ENCODE measurements around the gene CD300LG. TPM values are rescaled to one million over a fixed set of nuclear protein-coding genes. Genes with fewer than 3 reads are reported as not detected.
A peak's percentile ranks its signal among the peaks of the same experiment; 100 is the strongest.
"Not testable (repeated sequence)": the region's sequence is repeated elsewhere in the genome, so short reads cannot be mapped to it uniquely, and the experiment has no call there.

The CD300LG gene
- total RNA-seq, 2 donors from 2014 or later: 0.09 to 33.5 TPM

GRCh38 chr17:43861960-43862359 is 15.0 kb downstream of the CD300LG start:
- intact Hi-C loops (cut with DNase I): no loop called here
- peak overlapping the region; percentile 72 to 76 for H3K27ac ChIP-seq
- WGBS: 56% methylated on average over 9 of the region's 9 CpGs

GRCh38 chr17:43864161-43864984 is 17.4 kb downstream of the CD300LG start:
- intact Hi-C loops (cut with DNase I): no loop called here
- DNase-seq (ENCODE audit: low spot score): no peak
- no peaks in the 10 kb centered on the region for H3K4me1 ChIP-seq (replicated peaks)
- 73% methylated on average over 3 of the region's 4 CpGs for WGBS
- no peaks in the 10 kb centered on the region for H3K27me3 ChIP-seq (replicated peaks; ENCODE audit: insufficient read depth)
- no peak for TF ChIP-seq POLR2A (IDR thresholded peaks at IDR 0.05)
- no peak for TF ChIP-seq CTCF (IDR thresholded peaks at IDR 0.05)
- no peak for TF ChIP-seq POLR2AphosphoS5 (IDR thresholded peaks at IDR 0.05)
- no peaks in the 10 kb centered on the region for H3K9me3 ChIP-seq
- no peaks in the 10 kb centered on the region for H3K36me3 ChIP-seq
- no peak overlapping the region for H3K4me3 ChIP-seq
- H3K27ac ChIP-seq: no peak overlapping the region

More at GRCh38 chr17:43861960-43862359, 15.0 kb downstream of the CD300LG start:
- TF ChIP-seq POLR2A (IDR thresholded peaks at IDR 0.05) (no peak), POLR2AphosphoS5 (IDR thresholded peaks at IDR 0.05) (no peak), CTCF (IDR thresholded peaks at IDR 0.05) (no peak)
- Histone ChIP-seq H3K9me3 (no peaks in the 10 kb centered on the region), H3K4me1 (replicated peaks) (no peaks in the 10 kb centered on the region), H3K27me3 (replicated peaks; ENCODE audit: insufficient read depth) (no peaks in the 10 kb centered on the region), H3K36me3 (no peaks in the 10 kb centered on the region), H3K4me3 (no peak overlapping the region)
- DNase-seq (ENCODE audit: low spot score): no peak

GRCh38 chr17:43868226-43868994 is 21.4 kb downstream of the CD300LG start:
- no peak for DNase-seq (ENCODE audit: low spot score)
- intact Hi-C loops (cut with DNase I): no loop called here
- no peak for TF ChIP-seq POLR2AphosphoS5 (IDR thresholded peaks at IDR 0.05)
- TF ChIP-seq POLR2A (IDR thresholded peaks at IDR 0.05): no peak
- no peak for TF ChIP-seq CTCF (IDR thresholded peaks at IDR 0.05)
- Histone ChIP-seq H3K36me3 (no peaks in the 10 kb centered on the region), H3K4me3 (no peak overlapping the region), H3K27me3 (replicated peaks; ENCODE audit: insufficient read depth) (no peaks in the 10 kb centered on the region), H3K9me3 (no peaks in the 10 kb centered on the region), H3K4me1 (replicated peaks) (no peaks in the 10 kb centered on the region), H3K27ac (no peak overlapping the region)
- 91% methylated on average over 10 of the region's 10 CpGs for WGBS

GRCh38 chr17:43869031-43869430 is 22.1 kb downstream of the CD300LG start:
- H3K27me3 ChIP-seq (replicated peaks; ENCODE audit: insufficient read depth); H3K4me1 ChIP-seq (replicated peaks); H3K4me3 ChIP-seq; H3K27ac ChIP-seq; H3K36me3 ChIP-seq; H3K9me3 ChIP-seq; DNase-seq (ENCODE audit: low spot score); intact Hi-C loops (cut with DNase I): not testable (repeated sequence)
- 77% methylated on average over 6 of the region's 6 CpGs for WGBS

- no peak for TF ChIP-seq POLR2A (IDR thresholded peaks at IDR 0.05)
- TF ChIP-seq POLR2AphosphoS5 (IDR thresholded peaks at IDR 0.05): no peak
- no peak for TF ChIP-seq CTCF (IDR thresholded peaks at IDR 0.05)
- no peaks in the 10 kb centered on the region for H3K27me3 ChIP-seq (replicated peaks; ENCODE audit: insufficient read depth)
- H3K9me3 ChIP-seq: no peaks in the 10 kb centered on the region
- no peak overlapping the region for H3K27ac ChIP-seq
- 35% methylated on average over 14 of the region's 14 CpGs for WGBS
- no peak overlapping the region for H3K4me3 ChIP-seq
- intact Hi-C loops (cut with DNase I): no loop called here
- no peak for DNase-seq (ENCODE audit: low spot score)
- no peaks in the 10 kb centered on the region for H3K36me3 ChIP-seq
- H3K4me1 ChIP-seq (replicated peaks): no peaks in the 10 kb centered on the region
These were observed 25.1 kb downstream of the CD300LG start for GRCh38 chr17:43871946-43872690.

Data from prostate gland (tissue), 2 donors.